HL-60 (cell line): ENCODE measurements around the gene TAF5L.

Experiments used
- DNase-seq, 2 experiments: peaks; one replicate each; pipeline ENCODE4 v3.0.0-alpha.2; 2010 to 2020; ENCODE audit warnings: low read depth in 1 of 2, low spot score in 1 of 2
- H3K27ac ChIP-seq: fragments of 250-450 bp; sonication (Bioruptor Pico); replicated peaks from 2 replicates; pipeline ENCODE4 v1.5.1; 2020; ENCODE audit warnings: mild to moderate bottlenecking, moderate library complexity
- H3K27me3 ChIP-seq: fragments of 250-450 bp; sonication (Bioruptor Pico); 2 replicates; pipeline ENCODE4 v1.5.1; 2021; ENCODE audit warnings: mild to moderate bottlenecking, moderate library complexity; ENCODE audit not compliant: insufficient read depth, poor library complexity, severe bottlenecking
- H3K4me3 ChIP-seq: replicated peaks from 2 replicates; pipeline ENCODE4 v1.5.1; 2011; ENCODE audit warnings: mild to moderate bottlenecking, control low read depth, low read length; ENCODE audit not compliant: insufficient read depth
- GABPA ChIP-seq: IDR thresholded peaks from 2 replicates; pipeline ENCODE4 v1.6.1; 2012; ENCODE audit warnings: low read depth
- POLR2AphosphoS5 ChIP-seq: IDR thresholded peaks from 2 replicates; pipeline ENCODE4 v1.6.1; 2012; ENCODE audit warnings: low read depth
- SPI1 ChIP-seq: IDR thresholded peaks from 2 replicates; pipeline ENCODE4 v1.6.1; 2012; ENCODE audit warnings: low read depth, mild to moderate bottlenecking, borderline replicate concordance
- TF ChIP-seq, protein P1 (sequence below): IDR thresholded peaks from one replicate; pipeline ENCODE4 v1.5.1; 2011; ENCODE audit warnings: low read length, control low read depth, inconsistent platforms; ENCODE audit not compliant: insufficient read depth
- TF ChIP-seq, protein P2 (sequence below): IDR thresholded peaks from 2 replicates; pipeline ENCODE4 v1.6.1; 2012; ENCODE audit warnings: low read depth; ENCODE audit not compliant: insufficient replicate concordance

The TAF5L gene

DNA sequence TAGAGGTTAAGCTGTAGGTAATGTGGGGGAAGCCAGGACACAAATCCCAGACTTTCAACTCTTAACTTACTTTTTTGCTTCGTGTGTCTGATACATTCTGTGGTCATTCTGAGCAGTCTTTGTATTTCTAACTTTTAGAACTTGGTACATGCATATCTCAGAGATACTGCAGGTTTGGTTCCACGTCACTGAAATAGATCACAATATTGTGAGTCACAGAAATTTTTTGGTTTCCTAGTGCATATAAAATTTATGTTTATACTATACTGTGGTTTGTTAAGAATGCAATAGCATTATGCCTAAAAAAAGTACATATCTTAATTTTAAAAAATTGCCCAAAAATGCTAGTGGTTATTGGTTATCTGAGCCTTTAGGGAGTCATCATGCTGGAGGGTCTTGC, 3.3 kb upstream of the TAF5L start:
- DNase-seq, result no peak
- no peaks in the 10 kb centered on the region for H3K27me3 ChIP-seq
- TF ChIP-seq GABPA (no peak), POLR2AphosphoS5 (no peak), SPI1 (no peak)
- TF ChIP-seq, protein P1, sequence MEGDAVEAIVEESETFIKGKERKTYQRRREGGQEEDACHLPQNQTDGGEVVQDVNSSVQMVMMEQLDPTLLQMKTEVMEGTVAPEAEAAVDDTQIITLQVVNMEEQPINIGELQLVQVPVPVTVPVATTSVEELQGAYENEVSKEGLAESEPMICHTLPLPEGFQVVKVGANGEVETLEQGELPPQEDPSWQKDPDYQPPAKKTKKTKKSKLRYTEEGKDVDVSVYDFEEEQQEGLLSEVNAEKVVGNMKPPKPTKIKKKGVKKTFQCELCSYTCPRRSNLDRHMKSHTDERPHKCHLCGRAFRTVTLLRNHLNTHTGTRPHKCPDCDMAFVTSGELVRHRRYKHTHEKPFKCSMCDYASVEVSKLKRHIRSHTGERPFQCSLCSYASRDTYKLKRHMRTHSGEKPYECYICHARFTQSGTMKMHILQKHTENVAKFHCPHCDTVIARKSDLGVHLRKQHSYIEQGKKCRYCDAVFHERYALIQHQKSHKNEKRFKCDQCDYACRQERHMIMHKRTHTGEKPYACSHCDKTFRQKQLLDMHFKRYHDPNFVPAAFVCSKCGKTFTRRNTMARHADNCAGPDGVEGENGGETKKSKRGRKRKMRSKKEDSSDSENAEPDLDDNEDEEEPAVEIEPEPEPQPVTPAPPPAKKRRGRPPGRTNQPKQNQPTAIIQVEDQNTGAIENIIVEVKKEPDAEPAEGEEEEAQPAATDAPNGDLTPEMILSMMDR, result no peak
- TF ChIP-seq, protein P2, sequence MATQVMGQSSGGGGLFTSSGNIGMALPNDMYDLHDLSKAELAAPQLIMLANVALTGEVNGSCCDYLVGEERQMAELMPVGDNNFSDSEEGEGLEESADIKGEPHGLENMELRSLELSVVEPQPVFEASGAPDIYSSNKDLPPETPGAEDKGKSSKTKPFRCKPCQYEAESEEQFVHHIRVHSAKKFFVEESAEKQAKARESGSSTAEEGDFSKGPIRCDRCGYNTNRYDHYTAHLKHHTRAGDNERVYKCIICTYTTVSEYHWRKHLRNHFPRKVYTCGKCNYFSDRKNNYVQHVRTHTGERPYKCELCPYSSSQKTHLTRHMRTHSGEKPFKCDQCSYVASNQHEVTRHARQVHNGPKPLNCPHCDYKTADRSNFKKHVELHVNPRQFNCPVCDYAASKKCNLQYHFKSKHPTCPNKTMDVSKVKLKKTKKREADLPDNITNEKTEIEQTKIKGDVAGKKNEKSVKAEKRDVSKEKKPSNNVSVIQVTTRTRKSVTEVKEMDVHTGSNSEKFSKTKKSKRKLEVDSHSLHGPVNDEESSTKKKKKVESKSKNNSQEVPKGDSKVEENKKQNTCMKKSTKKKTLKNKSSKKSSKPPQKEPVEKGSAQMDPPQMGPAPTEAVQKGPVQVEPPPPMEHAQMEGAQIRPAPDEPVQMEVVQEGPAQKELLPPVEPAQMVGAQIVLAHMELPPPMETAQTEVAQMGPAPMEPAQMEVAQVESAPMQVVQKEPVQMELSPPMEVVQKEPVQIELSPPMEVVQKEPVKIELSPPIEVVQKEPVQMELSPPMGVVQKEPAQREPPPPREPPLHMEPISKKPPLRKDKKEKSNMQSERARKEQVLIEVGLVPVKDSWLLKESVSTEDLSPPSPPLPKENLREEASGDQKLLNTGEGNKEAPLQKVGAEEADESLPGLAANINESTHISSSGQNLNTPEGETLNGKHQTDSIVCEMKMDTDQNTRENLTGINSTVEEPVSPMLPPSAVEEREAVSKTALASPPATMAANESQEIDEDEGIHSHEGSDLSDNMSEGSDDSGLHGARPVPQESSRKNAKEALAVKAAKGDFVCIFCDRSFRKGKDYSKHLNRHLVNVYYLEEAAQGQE, result no peak
- H3K27ac ChIP-seq, result no peak overlapping the region
- no peak overlapping the region for H3K4me3 ChIP-seq

DNA sequence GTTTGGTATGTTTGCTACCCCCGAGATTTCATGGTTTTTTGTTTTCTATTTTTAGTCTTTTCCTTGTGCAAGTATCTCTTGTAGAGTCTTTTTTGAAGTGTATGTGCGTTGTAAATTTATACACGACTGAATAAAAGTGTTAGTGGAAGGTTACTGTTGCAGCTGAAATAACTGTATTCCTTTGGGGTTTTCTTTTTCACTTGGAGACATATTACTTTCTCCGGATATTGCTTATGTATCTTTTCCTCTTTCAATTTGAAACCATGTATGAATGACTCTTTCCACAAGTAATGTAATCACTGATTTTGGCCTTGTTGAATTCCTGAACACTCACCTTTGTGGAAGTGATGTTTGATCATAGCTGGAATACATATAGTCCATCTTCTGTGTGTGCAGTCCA, 1.1 kb upstream of the TAF5L start:
- no peak for DNase-seq
- Histone ChIP-seq H3K4me3 (peak overlapping the region; percentile 99), H3K27ac (peak overlapping the region; percentile 84), H3K27me3 (no peaks in the 10 kb centered on the region)
- TF ChIP-seq POLR2AphosphoS5, result no peak

DNA sequence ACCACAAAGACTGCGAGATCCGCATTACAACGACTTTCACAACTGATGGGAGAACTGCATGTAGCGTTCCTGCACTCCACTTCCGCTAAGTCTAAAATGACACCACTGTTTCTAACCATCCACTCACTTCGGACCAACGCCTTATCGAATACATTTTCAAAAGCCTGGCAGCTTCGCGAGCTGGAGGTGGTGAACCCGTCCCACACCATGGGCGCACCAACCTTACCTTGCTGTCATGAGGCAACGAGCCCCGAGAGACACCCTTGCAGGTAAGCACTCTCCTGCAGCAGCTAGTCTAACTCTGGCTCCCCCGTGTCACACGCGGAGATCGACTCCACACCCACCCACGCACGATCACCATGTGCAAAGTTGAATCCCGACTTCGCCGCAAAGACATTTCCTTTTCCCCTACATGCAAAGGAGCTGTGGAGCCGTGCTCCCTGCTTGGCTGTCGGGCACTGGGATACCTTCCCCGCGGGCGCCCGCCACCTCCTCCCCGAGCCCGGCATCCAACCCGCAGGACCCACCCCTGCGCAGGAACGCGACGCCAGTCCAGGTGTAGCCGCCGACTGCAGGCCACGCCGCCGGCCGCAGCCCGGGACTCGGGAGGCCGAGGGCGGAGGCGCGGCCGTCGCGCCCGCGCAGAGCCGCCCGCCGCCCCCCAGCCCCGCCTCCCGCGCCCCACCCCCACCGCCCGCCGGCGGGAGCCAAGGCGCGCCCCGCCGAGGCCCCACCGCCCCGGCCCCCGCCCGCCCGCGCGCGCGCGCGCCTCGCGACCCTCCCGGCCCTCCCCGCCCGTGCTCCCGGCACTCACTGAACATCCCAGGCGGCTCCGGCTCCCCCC, 629 bp downstream of the TAF5L start:
- TF ChIP-seq SPI1 (peak; percentile 79), GABPA (no peak), POLR2AphosphoS5 (no peak)
- TF ChIP-seq, protein P2, result no peak
- Histone ChIP-seq H3K27me3 (no peaks in the 10 kb centered on the region), H3K4me3 (peak overlapping the region; percentile 99), H3K27ac (peak overlapping the region; percentile 77)
- peak; percentile 43 to 74 for DNase-seq

DNA sequence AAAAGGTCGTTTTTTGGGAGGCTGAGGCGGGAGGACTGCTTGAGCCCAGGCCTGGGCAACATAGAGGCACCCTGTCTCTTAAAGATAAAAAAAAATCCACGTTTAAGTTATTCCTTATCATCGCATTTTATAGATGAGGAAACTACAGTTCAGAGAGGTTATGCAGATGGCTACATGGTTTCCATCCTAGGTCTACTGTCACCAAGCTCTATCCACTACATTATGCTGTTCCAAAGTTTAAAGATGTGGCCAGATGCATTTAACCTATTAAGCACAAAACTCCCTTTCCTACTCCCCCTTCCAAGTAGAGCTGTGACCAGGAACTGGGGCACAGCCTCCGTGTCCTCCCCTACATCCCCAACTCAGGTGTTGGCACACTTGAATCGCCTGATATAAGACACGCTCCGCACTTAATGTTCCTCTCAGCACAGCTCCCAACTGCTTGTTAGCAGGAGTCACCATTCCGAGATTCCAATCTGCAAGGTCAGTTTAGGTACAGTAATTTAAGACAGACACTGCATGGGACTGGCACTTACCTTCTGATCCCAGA, 1.3 kb downstream of the TAF5L start:
- H3K27ac ChIP-seq, result peak overlapping the region; percentile 77
- H3K27me3 ChIP-seq, result no peaks in the 10 kb centered on the region
- no peak for DNase-seq
- peak overlapping the region; percentile 99 for H3K4me3 ChIP-seq
- TF ChIP-seq, protein P2, result no peak
- TF ChIP-seq POLR2AphosphoS5 (no peak), GABPA (no peak), SPI1 (no peak)
- TF ChIP-seq, protein P1, result no peak
